SU-DHL-6 (cell line): Measurements from ENCODE around the gene SLC6A11.

ENCODE experiments used
- CTCF ChIP-seq: fragments of 200-600 bp; sonication (generic); IDR thresholded peaks from one replicate; pipeline ENCODE4 v1.5.1; 2017; ENCODE audit warnings: antibody characterized with exemption, mild to moderate bottlenecking, low read length, moderate library complexity; ENCODE audit not compliant: insufficient read depth, poor library complexity, severe bottlenecking
- EZH2phosphoT487 ChIP-seq: fragments of 200-600 bp; sonication (generic), shearing (Covaris generic); conservative IDR thresholded peaks from 2 replicates; pipeline ENCODE4 v1.6.1; 2018; ENCODE audit warnings: mild to moderate bottlenecking, antibody characterized with exemption, low read length, moderate library complexity, mixed read lengths

GRCh38 chr3:10956986-10957385, 141.0 kb downstream of the SLC6A11 start:
- TF ChIP-seq CTCF (no peak), EZH2phosphoT487 (no peak)
